Astrocyte of the cerebellum (primary cell): Measurements from ENCODE around the gene PTPN4.

Source experiments
- DNase-seq: peaks from one replicate; pipeline ENCODE4 v3.0.0-alpha.2; 2011; ENCODE audit warnings: low read depth
- H3K4me3 ChIP-seq: 2 replicates; pipeline ENCODE4 v1.5.1; 2011; ENCODE audit warnings: mild to moderate bottlenecking, low read depth, low read length, moderate library complexity
- CTCF ChIP-seq: IDR thresholded peaks from 2 replicates; pipeline ENCODE4 v1.5.1; 2012; ENCODE audit warnings: low read length, low read depth, moderate library complexity, mild to moderate bottlenecking; ENCODE audit errors: missing control alignments
- in situ Hi-C: cut with HindIII; loops from 2 replicates; pipeline ENCODE4 v1.10.0; 2017; ENCODE audit warnings: low sequenced_read_pairs

PTPN4 gene

GRCh38 chr2:119758881-119759450, 756 bp upstream of the PTPN4 start:
- H3K4me3 ChIP-seq: peak overlapping the region; percentile 72
- DNase-seq: no peak
- in situ Hi-C loops: no loop called here
- no peak for TF ChIP-seq CTCF

- in situ Hi-C loops: no loop called here
- no peak for DNase-seq
- H3K4me3 ChIP-seq: peak overlapping the region; percentile 72
- TF ChIP-seq CTCF: no peak
Measured at GRCh38 chr2:119760237-119760955, 674 bp downstream of the PTPN4 start.

DNA sequence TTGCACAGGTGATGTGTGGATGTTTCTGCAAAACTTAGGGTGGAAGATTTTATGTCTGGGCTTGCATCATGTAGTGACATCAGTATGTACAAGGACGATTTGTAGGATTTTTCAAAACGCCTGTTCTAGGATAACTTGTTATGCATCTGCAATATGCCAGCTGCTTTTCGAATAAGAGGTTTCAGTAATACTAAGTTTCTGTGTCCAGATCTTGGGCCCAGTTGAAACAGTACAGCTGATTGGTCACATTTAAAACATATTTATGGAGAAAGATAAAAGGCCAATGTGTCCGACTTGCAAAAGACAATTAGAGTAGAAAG, 1.2 kb downstream of the PTPN4 start:
- no peak for TF ChIP-seq CTCF
- peak overlapping the region; percentile 72 for H3K4me3 ChIP-seq
- DNase-seq: no peak
- in situ Hi-C loops: no loop called here

DNA sequence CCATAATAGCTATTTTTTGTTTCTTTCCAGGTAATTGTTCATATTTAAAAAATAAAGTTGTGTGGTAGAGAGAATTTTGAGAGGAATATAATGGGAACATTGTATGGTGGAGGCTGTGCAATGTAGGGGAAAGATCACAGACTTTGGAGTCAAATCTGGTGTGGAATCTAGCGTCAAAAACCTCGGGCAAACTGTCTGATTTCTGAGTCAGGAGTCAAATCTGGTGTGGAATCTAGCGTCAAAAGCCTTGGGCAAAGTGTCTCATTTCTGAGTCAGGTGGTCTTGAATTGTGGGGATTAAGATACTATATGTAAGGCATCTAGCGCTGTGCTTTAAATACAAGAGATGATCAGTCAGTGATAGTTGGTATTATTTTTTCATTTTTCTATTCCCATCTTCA, 5.1 kb downstream of the PTPN4 start:
- in situ Hi-C loops: no loop called here
- no peak for DNase-seq

GRCh38 chr2:119765433-119766002, 5.8 kb downstream of the PTPN4 start:
- DNase-seq: no peak
- no peak for TF ChIP-seq CTCF
- in situ Hi-C loops: no loop called here
- no peak overlapping the region for H3K4me3 ChIP-seq

More for the DNA sequence above, 5.1 kb downstream of the PTPN4 start:
- TF ChIP-seq CTCF: no peak
- no peak overlapping the region for H3K4me3 ChIP-seq

DNA sequence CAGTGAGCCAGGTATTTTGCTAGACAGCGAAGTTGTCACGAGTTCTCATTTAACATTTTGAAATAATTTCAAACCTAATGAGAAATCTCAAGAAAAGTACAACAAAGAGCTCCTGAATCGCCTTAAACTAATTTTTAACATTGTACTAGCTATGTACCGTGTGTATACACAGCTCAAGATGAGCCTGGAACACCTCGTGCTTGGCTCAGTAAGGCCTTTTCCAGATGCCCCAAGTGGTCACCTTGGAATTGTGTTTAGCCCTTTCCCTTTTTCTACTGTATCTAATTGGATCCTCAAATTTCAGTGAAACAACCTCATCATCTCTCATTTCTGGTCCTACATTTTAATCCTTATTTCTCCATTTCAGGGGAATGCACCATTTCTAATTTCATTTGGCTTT, 7.2 kb downstream of the PTPN4 start:
- no peak for TF ChIP-seq CTCF
- DNase-seq: no peak
- no peak overlapping the region for H3K4me3 ChIP-seq
- in situ Hi-C loops: no loop called here
